Neuron (in vitro differentiated cells): ENCODE data around the gene ANO4.
"Not testable (repeated sequence)": the region's sequence is repeated elsewhere in the genome, so short reads cannot be mapped to it uniquely, and the experiment has no call there.

Source experiments
- H2AFZ ChIP-seq: one replicate; pipeline ENCODE4 v1.6.1; 2013; ENCODE audit warnings: low read depth, mild to moderate bottlenecking, inconsistent platforms, low read length, moderate library complexity
- H3K27me3 ChIP-seq: one replicate; pipeline ENCODE4 v1.6.1; 2013; ENCODE audit warnings: low read length; ENCODE audit not compliant: insufficient read depth
- H3K36me3 ChIP-seq: one replicate; pipeline ENCODE4 v1.6.1; 2013; ENCODE audit warnings: low read length; ENCODE audit not compliant: insufficient read depth
- H3K4me1 ChIP-seq: one replicate; pipeline ENCODE4 v1.6.1; 2013; ENCODE audit warnings: low read length; ENCODE audit not compliant: insufficient read depth
- H3K4me3 ChIP-seq: 2 replicates; pipeline ENCODE4 v1.5.1; 2013; ENCODE audit warnings: mild to moderate bottlenecking, low read length, moderate library complexity
- H3K9me3 ChIP-seq: one replicate; pipeline ENCODE4 v1.6.1; 2013; ENCODE audit warnings: low read length

The ANO4 gene

GRCh38 chr12:100901266-100901665 is 106.7 kb downstream of the ANO4 start:
- H3K4me3 ChIP-seq: no peak overlapping the region
- no peaks in the 10 kb centered on the region for H3K36me3 ChIP-seq
- no peak overlapping the region for H2AFZ ChIP-seq
- no peaks in the 10 kb centered on the region for H3K9me3 ChIP-seq
- no peaks in the 10 kb centered on the region for H3K4me1 ChIP-seq
- H3K27me3 ChIP-seq: no peaks in the 10 kb centered on the region

- Histone ChIP-seq H3K9me3 (no peaks in the 10 kb centered on the region), H3K4me3 (no peak overlapping the region)
Measured at GRCh38 chr12:100904270-100904669, 109.7 kb downstream of the ANO4 start.

DNA sequence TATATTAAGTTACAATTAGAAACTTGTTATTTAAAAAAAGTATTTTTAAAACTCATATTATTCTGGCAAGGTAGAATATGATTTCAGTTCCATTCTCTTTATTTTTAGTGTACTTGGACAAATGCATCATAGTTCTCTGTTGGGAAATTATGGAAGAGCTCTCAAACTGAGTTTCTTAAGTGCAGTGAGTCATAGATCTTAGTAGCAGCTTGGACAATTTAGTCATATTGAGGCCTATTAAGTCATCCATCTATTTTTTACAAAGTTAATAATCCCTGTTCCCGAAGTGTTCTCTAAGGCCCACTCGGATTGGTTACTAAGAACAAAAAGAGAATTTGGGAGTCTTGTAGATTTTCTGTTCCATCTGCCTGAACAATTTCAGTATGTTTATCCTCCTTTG is 113.9 kb downstream of the ANO4 start:
- Histone ChIP-seq H3K4me1 (no peaks in the 10 kb centered on the region), H3K36me3 (no peaks in the 10 kb centered on the region), H3K27me3 (no peaks in the 10 kb centered on the region), H2AFZ (no peak overlapping the region), H3K4me3 (no peak overlapping the region), H3K9me3 (no peaks in the 10 kb centered on the region)

More at GRCh38 chr12:100904270-100904669, 109.7 kb downstream of the ANO4 start:
- no peak overlapping the region for H2AFZ ChIP-seq
- no peaks in the 10 kb centered on the region for H3K4me1 ChIP-seq
- H3K36me3 ChIP-seq: no peaks in the 10 kb centered on the region
- no peaks in the 10 kb centered on the region for H3K27me3 ChIP-seq

DNA sequence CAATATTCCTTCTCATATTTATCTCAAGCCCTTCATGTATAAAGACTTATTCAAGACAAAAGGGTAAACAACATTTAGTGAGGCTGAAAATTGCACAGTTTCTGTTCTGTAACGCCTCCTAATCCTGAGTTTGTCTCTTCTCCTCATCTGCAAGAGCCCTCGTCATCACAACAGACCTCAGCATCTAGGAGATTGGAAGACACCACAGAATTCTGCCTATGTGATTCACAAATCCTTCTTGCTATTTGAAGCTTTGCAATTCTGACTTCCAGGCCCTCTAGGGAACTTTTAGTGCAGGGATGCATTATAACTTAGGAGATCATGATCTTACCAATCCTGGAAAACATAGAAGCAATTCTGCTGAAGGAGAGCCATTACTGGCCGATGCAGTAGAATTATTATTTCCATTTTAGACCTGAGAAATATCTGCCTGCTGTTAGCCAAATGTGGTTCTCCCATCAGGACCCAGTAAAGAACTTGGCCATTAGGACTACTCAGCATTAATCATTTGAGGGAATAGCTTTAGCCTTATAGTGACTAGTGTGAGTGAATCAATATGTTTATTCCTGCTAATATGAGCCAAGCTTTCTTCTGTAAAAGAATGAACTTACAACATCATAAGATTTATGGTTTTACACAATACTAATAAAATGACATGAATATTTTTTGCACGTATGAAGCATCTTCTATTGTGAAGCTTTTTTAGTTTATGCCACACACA is 119.5 kb downstream of the ANO4 start:
- no peaks in the 10 kb centered on the region for H3K9me3 ChIP-seq
- no peak overlapping the region for H3K4me3 ChIP-seq

GRCh38 chr12:100919116-100919515 is 124.5 kb downstream of the ANO4 start:
- Histone ChIP-seq H3K27me3 (no peaks in the 10 kb centered on the region), H3K4me3 (no peak overlapping the region), H3K9me3 (no peaks in the 10 kb centered on the region), H3K4me1 (no peaks in the 10 kb centered on the region), H3K36me3 (no peaks in the 10 kb centered on the region), H2AFZ (no peak overlapping the region)

More for the DNA sequence above, 119.5 kb downstream of the ANO4 start:
- no peaks in the 10 kb centered on the region for H3K4me1 ChIP-seq
- no peak overlapping the region for H2AFZ ChIP-seq
- no peaks in the 10 kb centered on the region for H3K27me3 ChIP-seq
- H3K36me3 ChIP-seq: no peaks in the 10 kb centered on the region

DNA sequence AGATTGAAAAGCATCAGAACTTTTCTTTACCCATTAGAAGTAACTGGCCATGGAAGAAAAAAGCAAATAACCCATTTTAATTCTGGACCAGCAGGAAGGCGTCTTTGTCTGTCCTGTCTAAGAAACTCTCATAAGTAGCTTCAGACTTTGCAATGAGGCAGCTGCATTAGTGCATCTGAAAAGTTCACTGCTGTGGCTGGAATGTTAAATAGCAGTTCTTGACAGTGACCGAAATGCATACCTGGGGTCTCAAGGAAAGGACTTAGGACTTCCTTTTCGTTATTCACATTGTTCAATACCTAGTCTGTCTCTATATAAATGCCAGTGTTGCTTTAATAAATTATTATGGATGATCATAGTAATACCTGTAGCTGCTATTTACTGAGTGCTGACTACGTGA is 125.9 kb downstream of the ANO4 start:
- H3K4me1 ChIP-seq: no peaks in the 10 kb centered on the region
- no peaks in the 10 kb centered on the region for H3K27me3 ChIP-seq
- H3K4me3 ChIP-seq: no peak overlapping the region
- H3K9me3 ChIP-seq: no peaks in the 10 kb centered on the region
- no peak overlapping the region for H2AFZ ChIP-seq
- no peaks in the 10 kb centered on the region for H3K36me3 ChIP-seq

GRCh38 chr12:100926669-100927248 is 132.2 kb downstream of the ANO4 start:
- H3K27me3 ChIP-seq: no peaks in the 10 kb centered on the region

GRCh38 chr12:100927826-100928225 is 133.2 kb downstream of the ANO4 start:
- Histone ChIP-seq H3K27me3 (no peaks in the 10 kb centered on the region), H3K9me3 (no peaks in the 10 kb centered on the region), H3K4me1 (no peaks in the 10 kb centered on the region), H3K36me3 (no peaks in the 10 kb centered on the region), H2AFZ (no peak overlapping the region), H3K4me3 (no peak overlapping the region)

More at GRCh38 chr12:100926669-100927248, 132.2 kb downstream of the ANO4 start:
- no peaks in the 10 kb centered on the region for H3K4me1 ChIP-seq
- no peaks in the 10 kb centered on the region for H3K9me3 ChIP-seq
- H3K4me3 ChIP-seq: no peak overlapping the region
- no peak overlapping the region for H2AFZ ChIP-seq
- no peaks in the 10 kb centered on the region for H3K36me3 ChIP-seq

DNA sequence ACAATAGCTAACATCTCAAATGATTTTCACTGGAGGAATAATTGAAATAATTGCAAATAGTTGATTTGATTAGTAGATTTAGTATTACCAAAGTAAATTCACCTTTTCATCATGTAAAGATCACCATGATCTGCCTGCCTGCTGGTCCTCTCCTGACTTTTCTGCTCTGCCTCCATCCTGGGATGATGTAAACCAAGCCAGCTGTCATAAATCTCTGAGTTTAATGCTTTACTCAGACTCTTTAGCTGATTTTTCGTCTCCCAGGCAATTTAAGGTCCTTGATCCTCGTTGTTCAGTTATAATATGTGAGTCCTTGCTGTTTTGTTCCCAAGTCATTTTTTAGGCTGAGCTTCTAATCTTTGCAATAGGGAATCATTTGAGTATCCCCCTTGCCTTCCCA is 138.0 kb downstream of the ANO4 start:
- H2AFZ ChIP-seq: no peak overlapping the region
- no peaks in the 10 kb centered on the region for H3K4me1 ChIP-seq
- no peaks in the 10 kb centered on the region for H3K27me3 ChIP-seq
- no peaks in the 10 kb centered on the region for H3K9me3 ChIP-seq
- no peak overlapping the region for H3K4me3 ChIP-seq
- H3K36me3 ChIP-seq: no peaks in the 10 kb centered on the region

GRCh38 chr12:100933531-100933930 is 139.0 kb downstream of the ANO4 start:
- H3K4me3 ChIP-seq, H3K9me3 ChIP-seq, H2AFZ ChIP-seq, H3K36me3 ChIP-seq, H3K27me3 ChIP-seq, H3K4me1 ChIP-seq: not testable (repeated sequence)

DNA sequence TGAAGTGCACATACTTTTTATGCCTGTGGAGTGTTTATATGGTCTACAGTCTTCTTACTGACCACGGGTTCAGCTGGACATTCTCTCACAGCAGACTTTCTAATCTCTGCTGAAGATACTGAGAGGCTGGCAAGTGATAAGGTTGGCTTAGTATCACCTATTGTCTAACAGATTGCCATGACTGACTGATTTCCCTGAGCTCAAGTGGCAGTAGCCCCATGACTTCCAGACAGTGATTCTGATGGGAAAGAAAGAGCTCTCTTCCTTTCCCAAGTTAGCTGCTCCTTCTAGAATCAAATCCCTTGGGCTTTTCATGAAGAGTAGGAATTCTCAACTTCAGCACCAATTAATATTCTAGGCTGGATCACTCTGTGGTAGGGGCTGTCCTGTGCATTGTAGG is 141.4 kb downstream of the ANO4 start:
- Histone ChIP-seq H3K36me3 (no peaks in the 10 kb centered on the region), H2AFZ (no peak overlapping the region), H3K4me3 (no peak overlapping the region), H3K4me1 (no peaks in the 10 kb centered on the region), H3K9me3 (no peaks in the 10 kb centered on the region), H3K27me3 (no peaks in the 10 kb centered on the region)

GRCh38 chr12:100936661-100937060 is 142.1 kb downstream of the ANO4 start:
- H3K4me1 ChIP-seq: no peaks in the 10 kb centered on the region
- H3K4me3 ChIP-seq: no peak overlapping the region
- H3K9me3 ChIP-seq: no peaks in the 10 kb centered on the region

GRCh38 chr12:100940503-100940902 is 145.9 kb downstream of the ANO4 start:
- Histone ChIP-seq H3K4me1 (no peaks in the 10 kb centered on the region), H3K4me3 (no peak overlapping the region), H3K9me3 (no peaks in the 10 kb centered on the region), H3K36me3 (no peaks in the 10 kb centered on the region), H2AFZ (no peak overlapping the region), H3K27me3 (no peaks in the 10 kb centered on the region)

More at GRCh38 chr12:100936661-100937060, 142.1 kb downstream of the ANO4 start:
- no peak overlapping the region for H2AFZ ChIP-seq
- no peaks in the 10 kb centered on the region for H3K27me3 ChIP-seq
- no peaks in the 10 kb centered on the region for H3K36me3 ChIP-seq
